Right ventricle myocardium inferior (tissue), 1 donor: Measurements from ENCODE around the gene PWWP2B. TPM values are rescaled to one million over a fixed set of nuclear protein-coding genes. Genes with fewer than 3 reads are reported as not detected.

ENCODE experiments used
- ATAC-seq: fragments of 200-7000 bp; cut with Tn5 transposase; one replicate; pipeline ENCODE4 v1.9.1; 2020; ENCODE audit warnings: mild to moderate bottlenecking, moderate library complexity
- DNase-seq: peaks from one replicate; pipeline ENCODE4 v3.0.0; 2021; ENCODE audit errors: missing footprints
- intact Hi-C: fragments of 100-400 bp; cut with DNase I; formaldehyde crosslinking; loops from one replicate; pipeline ENCODE4 v1.11.0; 2022
- total RNA-seq: library from RNA; stranded (reverse); fragmentation: NEBNext Ultra II Directional; extraction: Animal tissue kit (Norgen Biotek cat#: 25700); gene quantifications from one replicate; pipeline ENCODE4 v1.2.1, GENCODE V29; 2021
- donor health status: DM: no; HTN: yes; CAD: no; lungs with severe emphysema.

PWWP2B gene
- total RNA-seq, 1 donor from 2014 or later: 22.3 TPM

GRCh38 chr10:132457328-132458070 is 60.5 kb downstream of the PWWP2B start:
- peak; percentile 41 for DNase-seq
- intact Hi-C loops: loop anchor here (1.0 kb wide), 2 partner anchors 120 to 180 kb away; no protein-coding TSS in a partner anchor
- ATAC-seq: no peak

DNA sequence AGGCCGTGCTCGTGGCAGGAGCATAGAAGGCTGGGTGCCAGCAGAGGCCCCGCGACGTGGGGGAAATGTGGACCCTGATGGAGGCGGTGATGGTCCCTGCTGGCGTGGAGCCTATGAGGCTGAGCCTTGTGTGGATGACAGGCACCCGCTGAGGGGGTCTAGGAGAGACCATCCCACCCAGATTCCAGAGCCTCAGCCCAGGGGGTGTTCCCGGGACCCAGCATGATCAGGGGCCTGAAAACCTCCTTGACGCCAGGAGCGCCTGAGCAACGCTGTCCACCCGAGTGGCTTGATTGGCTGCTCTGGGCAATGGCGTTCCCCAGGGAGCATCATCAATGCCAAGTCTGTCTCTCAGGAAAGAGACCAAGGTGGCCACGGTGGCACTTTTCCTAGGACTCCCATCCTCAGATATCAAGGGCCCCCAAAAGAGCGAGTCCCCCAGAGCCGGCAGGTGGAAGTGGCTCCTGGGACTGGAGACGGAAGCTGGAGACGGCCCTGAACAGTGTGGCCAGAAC is 61.1 kb downstream of the PWWP2B start:
- ATAC-seq: no peak
- intact Hi-C loops: loop anchor here (1.0 kb wide), 2 partner anchors 119 to 179 kb away; no protein-coding TSS in a partner anchor
- DNase-seq: no peak

DNA sequence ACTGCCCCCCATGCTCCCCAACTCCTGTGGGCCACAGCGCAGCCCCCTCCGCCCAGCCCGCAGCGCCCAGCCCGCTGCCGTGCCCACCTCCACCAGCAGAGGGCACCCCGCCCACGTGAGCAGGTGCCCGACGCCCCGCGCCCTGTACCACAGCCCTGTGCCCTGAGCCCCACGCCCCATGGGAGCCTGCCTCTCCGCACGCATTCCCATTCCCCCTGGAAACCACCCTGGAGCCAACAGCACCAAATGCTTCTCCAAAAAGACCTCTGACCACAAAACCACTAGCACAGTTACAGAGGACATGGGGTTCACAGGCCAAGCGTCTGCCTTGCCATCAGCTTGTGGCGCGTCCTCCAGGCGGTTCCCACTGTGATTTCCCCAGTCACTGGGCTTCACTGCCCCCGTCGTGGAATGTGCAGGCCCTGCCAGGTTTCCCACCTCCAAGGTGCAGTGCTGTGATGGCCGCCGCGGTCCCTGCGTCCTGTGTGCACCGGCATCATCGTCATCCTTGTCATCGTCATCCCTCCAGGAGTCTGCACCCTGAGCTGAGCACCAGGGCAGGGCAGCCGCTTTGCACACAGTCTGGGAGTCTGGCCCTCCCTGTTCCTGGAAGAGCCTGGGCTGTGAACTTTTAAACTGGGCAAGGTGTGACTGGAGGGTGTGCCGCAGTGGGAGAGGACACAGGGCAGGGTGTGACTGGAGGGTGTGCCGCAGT is 61.7 kb downstream of the PWWP2B start:
- peak; percentile 60 for ATAC-seq
- peak; percentile 90 for DNase-seq
- intact Hi-C loops: loop anchor here (1.0 kb wide), 2 partner anchors 119 to 179 kb away; no protein-coding TSS in a partner anchor

GRCh38 chr10:132459301-132460003 is 62.5 kb downstream of the PWWP2B start:
- DNase-seq (peak; percentile 65), ATAC-seq (no peak)
- intact Hi-C loops: no loop called here

GRCh38 chr10:132460071-132460470 is 63.1 kb downstream of the PWWP2B start:
- ATAC-seq (no peak), DNase-seq (peak; percentile 60)
- intact Hi-C loops: no loop called here

- DNase-seq: peak; percentile 26
- intact Hi-C loops: no loop called here
- no peak for ATAC-seq
Measured at GRCh38 chr10:132460691-132461090, 63.7 kb downstream of the PWWP2B start.

DNA sequence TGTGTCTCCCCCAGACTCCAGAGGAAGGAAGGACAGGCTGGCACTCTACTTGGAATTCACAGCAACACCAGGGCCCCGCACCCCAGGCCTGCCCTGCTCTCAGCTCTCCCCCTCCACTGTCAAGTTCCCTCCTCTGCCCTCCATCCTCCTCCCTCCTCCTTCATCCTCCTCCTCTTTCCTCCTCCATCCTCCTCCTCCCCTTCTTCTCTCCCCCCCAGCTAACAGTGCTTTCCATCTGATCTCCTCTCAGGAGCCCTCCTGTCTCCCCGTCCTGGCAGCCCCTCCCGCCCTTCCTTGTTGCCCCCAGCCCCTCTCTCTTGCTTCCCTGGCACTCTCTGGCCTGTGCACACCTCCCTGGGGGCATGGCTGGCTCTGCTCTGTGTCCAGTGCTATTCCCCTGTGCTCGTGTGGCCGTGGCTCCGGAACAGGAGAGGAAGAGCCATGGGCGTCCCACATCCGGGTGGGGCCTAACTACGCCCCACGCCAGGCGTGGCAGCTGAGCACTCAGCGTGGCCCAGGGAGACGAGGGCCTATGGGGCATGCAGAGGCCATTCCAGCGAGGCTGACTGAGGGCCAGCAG is 64.2 kb downstream of the PWWP2B start:
- no peak for DNase-seq
- ATAC-seq: no peak
- intact Hi-C loops: no loop called here

GRCh38 chr10:132461683-132462231 is 64.8 kb downstream of the PWWP2B start:
- DNase-seq (peak; percentile 63), ATAC-seq (no peak)
- intact Hi-C loops: no loop called here

DNA sequence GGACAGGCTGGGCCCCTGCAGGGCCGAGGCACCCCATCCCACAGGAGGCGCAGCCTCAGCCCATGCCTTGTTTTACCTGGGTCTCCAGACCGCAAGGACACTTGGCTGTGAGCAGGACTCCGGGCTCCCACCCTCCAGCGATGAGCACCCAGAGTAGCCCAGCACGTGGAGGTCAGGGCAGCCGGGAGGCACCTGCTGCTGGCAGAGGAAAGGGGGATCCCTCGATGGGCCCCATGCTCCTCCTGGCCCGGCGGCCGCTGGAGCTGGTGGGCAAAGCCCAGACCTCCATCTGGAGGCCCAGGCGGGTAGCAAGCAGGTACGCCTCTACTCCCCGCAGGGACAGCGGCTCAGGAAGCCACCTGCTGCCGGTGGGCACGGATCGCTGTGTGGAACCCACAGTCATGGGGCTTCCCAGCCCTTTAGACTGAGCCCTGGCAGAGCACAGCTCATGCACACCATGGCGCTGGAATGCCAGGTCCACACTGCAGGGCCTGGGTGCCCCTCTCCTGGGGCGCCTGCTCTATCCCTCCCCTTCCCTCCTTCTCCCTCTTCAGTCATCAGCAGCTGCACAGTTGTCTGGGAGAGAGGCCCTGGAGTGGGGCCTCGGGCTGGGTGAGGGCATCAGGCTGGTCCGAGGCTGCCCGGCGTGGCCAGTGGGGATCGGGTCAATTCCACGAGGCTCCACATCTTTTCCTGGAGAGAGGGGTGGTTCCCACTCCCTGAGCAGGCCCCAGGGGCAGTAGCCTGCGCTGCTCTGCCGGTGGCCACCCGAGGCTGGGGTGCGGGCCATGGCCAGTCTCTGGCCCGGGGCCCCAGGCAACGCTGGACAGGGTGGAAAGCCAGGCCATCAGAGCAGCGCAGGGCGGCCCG is 65.7 kb downstream of the PWWP2B start:
- DNase-seq (peak; percentile 56), ATAC-seq (no peak)
- intact Hi-C loops: no loop called here

DNA sequence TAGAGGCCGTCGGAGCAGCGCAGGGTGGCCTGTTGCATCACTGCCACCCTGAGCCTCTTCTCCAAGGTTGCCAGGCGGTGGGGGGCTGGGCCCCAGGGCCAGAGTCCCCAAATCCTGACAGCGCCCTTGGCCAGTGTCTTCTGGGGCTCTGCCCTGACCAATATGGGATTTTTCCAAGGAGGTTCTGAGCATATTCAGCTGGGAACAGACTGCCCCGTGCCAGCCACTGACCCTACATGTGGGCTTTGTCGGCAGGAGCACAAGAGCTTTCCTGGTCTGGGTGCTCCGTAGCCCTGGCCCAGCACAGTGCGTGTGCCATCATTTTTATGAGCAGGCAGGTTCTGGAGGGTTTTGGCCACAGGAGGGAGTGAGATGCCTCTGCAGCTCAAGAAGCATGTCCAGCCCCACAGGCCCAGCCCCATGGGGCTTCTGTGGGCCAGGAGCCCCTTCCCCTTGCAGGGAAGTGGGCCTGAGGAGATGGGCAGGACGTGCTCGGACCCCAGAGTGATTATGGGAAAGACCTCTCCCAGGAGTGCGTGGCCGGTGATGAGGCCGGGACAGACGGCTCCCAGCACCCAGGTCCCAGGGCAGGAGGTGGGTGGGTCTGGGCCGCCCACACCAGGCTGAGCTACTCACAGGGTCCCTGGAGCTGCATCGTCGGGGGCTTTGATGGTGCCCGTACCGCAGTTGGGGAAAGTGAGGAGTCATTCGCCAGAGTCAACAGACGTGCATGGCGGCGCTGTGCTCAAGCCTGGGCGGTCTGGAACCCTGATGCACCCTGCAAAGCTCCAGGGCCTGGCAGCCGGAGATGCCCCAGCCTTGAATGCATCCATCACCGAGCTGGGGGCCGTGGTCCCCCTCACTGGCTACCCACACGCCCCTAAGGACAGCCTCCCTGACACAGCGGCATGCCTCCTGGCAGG is 66.6 kb downstream of the PWWP2B start:
- DNase-seq (peak; percentile 75), ATAC-seq (peak; percentile 30)
- intact Hi-C loops: loop anchor here (1.0 to 2.0 kb wide), 4 partner anchors 45 to 169 kb away; partner anchors contain the start of gene INPP5A

- intact Hi-C loops: loop anchor here (1.0 to 2.0 kb wide), 4 partner anchors 44 to 168 kb away; partner anchors contain the start of gene INPP5A
- DNase-seq (peak; percentile 93), ATAC-seq (peak; percentile 90)
Measured at GRCh38 chr10:132464256-132465192, 67.5 kb downstream of the PWWP2B start.

- peak; percentile 65 for DNase-seq
- intact Hi-C loops: loop anchor here (2.0 kb wide), 2 partner anchors 43 to 51 kb away; no protein-coding TSS in a partner anchor
Measured at GRCh38 chr10:132465193-132465888, 68.3 kb downstream of the PWWP2B start.

DNA sequence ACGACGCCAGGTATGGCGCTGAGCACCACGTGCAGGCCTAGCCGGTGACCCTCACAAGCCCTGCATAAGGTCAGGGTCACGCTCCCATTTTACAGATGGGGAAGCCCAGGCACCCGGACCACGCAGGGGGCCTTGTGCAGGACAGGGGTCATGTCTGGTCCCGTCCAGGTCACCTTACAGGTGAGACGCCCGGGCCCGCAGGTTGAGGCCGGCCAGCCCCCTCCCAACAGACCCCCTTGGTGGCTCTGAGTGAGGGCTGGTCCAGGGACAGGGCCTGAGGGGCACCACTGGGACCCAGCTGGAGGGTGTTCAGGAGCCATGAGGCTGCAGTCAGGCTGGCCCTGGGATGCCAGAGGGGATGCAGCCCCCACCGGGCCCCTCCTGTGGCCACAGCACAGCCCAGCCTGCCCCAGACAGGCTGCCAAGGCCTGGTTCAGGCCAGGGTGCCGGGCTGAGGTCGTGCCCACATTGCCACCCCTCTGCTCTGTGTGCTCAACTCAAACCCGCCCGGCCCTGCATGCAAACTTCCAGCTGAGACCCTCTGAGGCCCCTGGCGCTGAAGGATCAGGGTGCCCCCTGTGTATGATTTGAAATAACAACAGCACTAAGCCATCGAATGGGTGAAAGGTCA is 69.0 kb downstream of the PWWP2B start:
- ATAC-seq (no peak), DNase-seq (peak; percentile 71)
- intact Hi-C loops: loop anchor here (2.0 kb wide), 2 partner anchors 43 to 51 kb away; no protein-coding TSS in a partner anchor

More at GRCh38 chr10:132465193-132465888, 68.3 kb downstream of the PWWP2B start:
- ATAC-seq: no peak
